IPS DF 6.9 (cell line): ENCODE results near the gene KRTAP4-3.
"Not testable (repeated sequence)": the region's sequence is repeated elsewhere in the genome, so short reads cannot be mapped to it uniquely, and the experiment has no call there.

Experiments used
- DNase-seq: peaks from one replicate; pipeline ENCODE4 v3.0.0-alpha.2; 2013; ENCODE audit warnings: low read depth, low spot score
- H3K27ac ChIP-seq: one replicate; pipeline ENCODE4 v1.5.1; 2013; ENCODE audit warnings: low read length, control low read depth
- H3K27me3 ChIP-seq: 2 replicates; pipeline ENCODE4 v1.6.1; 2013; ENCODE audit warnings: mild to moderate bottlenecking, low read length; ENCODE audit not compliant: control insufficient read depth, insufficient read depth
- H3K36me3 ChIP-seq: 2 replicates; pipeline ENCODE4 v1.6.1; 2013; ENCODE audit warnings: low read length; ENCODE audit not compliant: control insufficient read depth, insufficient read depth
- H3K4me1 ChIP-seq: 2 replicates; pipeline ENCODE4 v1.6.1; 2013; ENCODE audit warnings: low read length; ENCODE audit not compliant: control insufficient read depth, insufficient read depth
- H3K4me3 ChIP-seq: 2 replicates; pipeline ENCODE4 v1.5.1; 2013; ENCODE audit warnings: mild to moderate bottlenecking, low read length
- H3K9me3 ChIP-seq: 2 replicates; pipeline ENCODE4 v1.6.1; 2013; ENCODE audit warnings: low read length, inconsistent platforms; ENCODE audit not compliant: control insufficient read depth, insufficient read depth
- WGBS: extraction: QIAGEN DNeasy Blood & Tissue Kit; methylation state at CpG from one replicate; pipeline ENCODE4 v1.1.7; 2013; ENCODE audit warnings: mixed read lengths, missing lambda C conversion rate; ENCODE audit not compliant: insufficient read length, insufficient coverage; 5-methylcytosine and 5-hydroxymethylcytosine counted together

The KRTAP4-3 gene

DNA sequence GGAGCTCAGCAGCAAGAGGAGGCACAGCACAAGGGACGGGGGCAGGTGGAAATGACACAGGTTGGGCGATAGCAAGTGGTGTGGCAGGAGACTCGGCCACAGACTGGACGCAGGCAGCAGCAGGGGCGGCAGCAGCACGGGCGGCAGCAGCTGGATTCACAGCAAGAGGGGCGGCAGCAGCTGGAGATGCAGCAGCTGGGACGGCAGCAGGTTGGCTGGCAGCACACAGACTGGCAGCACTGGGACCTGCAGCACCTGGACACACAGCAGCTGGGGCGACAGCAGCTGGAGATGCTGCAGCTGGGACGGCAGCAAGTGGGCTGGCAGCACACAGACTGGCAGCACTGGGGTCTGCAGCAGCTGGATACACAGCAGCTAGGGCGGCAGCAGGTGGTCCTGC, 28.2 kb downstream of the KRTAP4-3 start:
- H3K36me3 ChIP-seq, H3K27ac ChIP-seq, H3K27me3 ChIP-seq, H3K4me1 ChIP-seq, DNase-seq, H3K9me3 ChIP-seq, H3K4me3 ChIP-seq: not testable (repeated sequence)
- no CpG with 5 or more reads among the region's 12 CpGs for WGBS

DNA sequence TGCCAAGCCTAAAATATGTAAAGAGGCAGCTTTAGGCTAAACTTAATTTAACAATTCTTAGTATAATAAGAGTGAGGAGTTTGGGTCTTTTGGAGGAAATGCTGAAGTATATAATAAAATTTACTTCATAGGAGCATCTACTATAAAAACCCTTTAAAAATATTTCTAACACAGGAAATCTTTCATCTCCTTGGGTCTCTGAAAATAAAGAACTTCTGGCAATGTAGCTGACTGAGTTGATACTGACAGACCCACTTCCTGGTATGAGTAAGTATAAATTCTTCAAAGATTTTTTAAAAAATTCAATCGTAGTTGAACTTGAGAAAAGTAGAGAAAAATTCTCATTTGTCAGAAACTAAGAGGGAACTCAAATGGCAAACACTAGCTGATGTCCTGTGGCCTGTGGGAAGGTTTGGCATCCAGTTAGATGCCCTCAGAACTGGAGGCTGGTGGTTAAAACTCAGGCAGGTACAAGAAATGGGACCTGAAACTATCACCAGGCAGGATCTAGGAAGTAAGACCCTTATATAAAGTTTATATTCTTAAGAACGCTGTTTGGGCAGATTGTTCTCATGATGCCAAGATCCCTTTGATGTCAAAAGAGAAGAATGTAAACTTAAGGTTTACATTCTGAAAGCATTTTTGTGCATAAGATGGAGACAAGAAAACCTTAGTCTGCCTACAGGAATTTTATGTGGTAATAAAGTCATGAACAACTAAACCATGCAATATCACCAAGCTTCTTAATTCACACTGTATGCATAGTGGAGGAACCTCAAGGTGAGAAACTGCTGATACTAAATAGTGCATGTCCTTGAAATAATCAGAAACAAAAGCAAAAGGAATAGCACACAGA, 33.9 kb downstream of the KRTAP4-3 start:
- Histone ChIP-seq H3K36me3 (no peaks in the 10 kb centered on the region), H3K4me1 (no peaks in the 10 kb centered on the region), H3K27me3 (no peaks in the 10 kb centered on the region), H3K27ac (no peak overlapping the region), H3K9me3 (no peaks in the 10 kb centered on the region), H3K4me3 (no peak overlapping the region)
- DNase-seq: no peak
- no CpG with 5 or more reads among the region's 2 CpGs for WGBS

DNA sequence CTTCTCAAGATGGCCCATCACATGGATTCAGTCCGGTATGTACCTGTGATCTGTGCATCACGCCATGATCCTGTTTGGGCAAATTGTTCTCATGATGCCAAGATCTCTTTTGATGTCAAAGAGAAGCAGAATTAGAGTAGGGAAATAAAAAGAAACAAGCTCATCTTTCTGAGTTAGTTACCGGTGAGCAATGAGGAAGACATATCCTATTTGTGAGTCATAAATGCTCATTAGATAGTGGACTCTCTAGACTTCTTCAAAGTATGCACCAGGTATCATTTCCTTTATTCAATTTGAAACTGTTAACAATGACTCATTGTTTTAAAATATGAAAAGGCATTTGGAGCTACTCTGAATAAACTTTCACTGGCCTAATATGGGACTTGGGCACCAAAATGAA, 36.0 kb downstream of the KRTAP4-3 start:
- DNase-seq: no peak
- H3K27me3 ChIP-seq: no peaks in the 10 kb centered on the region
- H3K9me3 ChIP-seq: no peaks in the 10 kb centered on the region
- no peak overlapping the region for H3K4me3 ChIP-seq
- no peaks in the 10 kb centered on the region for H3K4me1 ChIP-seq
- no peaks in the 10 kb centered on the region for H3K36me3 ChIP-seq
- H3K27ac ChIP-seq: no peak overlapping the region
- WGBS: no CpG with 5 or more reads among the region's 3 CpGs

DNA sequence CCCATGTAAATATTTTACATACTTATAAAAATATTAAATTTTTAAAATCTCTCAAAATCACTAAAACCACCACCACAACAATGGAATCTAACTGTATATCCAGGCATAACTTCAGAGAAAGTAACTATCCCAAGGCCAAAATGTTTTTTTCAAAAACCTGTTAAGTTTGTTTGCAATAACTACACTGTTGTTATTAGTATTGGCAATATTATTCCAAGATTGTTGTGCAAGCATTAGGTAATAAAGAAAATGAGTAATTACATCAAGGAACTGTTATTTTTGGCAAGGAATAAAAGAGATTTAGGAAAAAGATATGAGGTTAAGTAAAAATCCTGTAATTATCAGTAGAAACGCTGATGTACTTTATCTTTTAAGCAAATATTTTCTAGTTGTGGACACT, 40.6 kb downstream of the KRTAP4-3 start:
- no peaks in the 10 kb centered on the region for H3K9me3 ChIP-seq
- H3K36me3 ChIP-seq: no peaks in the 10 kb centered on the region
- DNase-seq: no peak
- H3K4me1 ChIP-seq: no peaks in the 10 kb centered on the region
- H3K27ac ChIP-seq: no peak overlapping the region
- no peak overlapping the region for H3K4me3 ChIP-seq
- no peaks in the 10 kb centered on the region for H3K27me3 ChIP-seq
- WGBS: no CpG with 5 or more reads among the region's 1 CpG

DNA sequence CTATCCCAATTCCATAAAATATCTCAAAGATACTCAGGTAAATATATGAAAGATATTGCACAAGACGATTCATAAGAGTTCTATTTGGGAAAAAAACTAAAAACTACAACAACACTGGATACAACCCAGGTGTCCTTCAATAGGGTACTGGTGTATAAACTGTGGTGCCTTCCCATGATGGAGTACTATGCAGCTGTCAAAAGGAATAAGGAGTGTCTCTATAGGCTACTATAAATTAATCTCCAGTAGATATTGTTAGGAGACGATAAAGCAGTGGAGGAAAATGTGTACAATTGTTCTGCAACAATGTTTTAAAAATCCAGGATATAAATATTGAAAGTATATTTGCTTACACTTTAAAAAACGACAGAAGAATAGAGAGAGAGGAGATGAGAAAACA, 41.6 kb downstream of the KRTAP4-3 start:
- no peaks in the 10 kb centered on the region for H3K4me1 ChIP-seq
- no peaks in the 10 kb centered on the region for H3K9me3 ChIP-seq
- no peak for DNase-seq
- H3K27me3 ChIP-seq: no peaks in the 10 kb centered on the region
- no CpG with 5 or more reads among the region's 3 CpGs for WGBS
- no peak overlapping the region for H3K4me3 ChIP-seq
- no peaks in the 10 kb centered on the region for H3K36me3 ChIP-seq
- no peak overlapping the region for H3K27ac ChIP-seq

DNA sequence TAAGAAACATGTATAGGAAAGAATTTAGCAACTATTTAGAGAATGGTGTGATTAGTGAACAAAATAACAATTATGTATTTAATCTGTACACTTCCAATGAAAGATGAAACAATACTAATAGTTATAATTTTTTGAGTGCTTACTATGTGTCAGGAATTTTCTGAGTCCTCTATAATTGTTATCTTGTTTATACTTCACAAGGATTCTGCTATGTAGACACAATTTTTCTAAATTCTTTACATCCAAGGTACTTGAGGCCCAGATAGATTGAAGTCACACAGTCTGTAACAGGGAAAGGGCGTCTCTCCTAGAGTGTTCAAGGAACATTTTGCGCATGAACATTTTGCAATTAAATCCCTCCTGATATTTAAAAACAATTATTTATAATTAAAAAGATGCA, 43.0 kb downstream of the KRTAP4-3 start:
- Histone ChIP-seq H3K27ac (no peak overlapping the region), H3K4me1 (no peaks in the 10 kb centered on the region), H3K36me3 (no peaks in the 10 kb centered on the region), H3K4me3 (no peak overlapping the region), H3K9me3 (no peaks in the 10 kb centered on the region), H3K27me3 (no peaks in the 10 kb centered on the region)
- DNase-seq: no peak
- WGBS: no CpG with 5 or more reads among the region's 2 CpGs

DNA sequence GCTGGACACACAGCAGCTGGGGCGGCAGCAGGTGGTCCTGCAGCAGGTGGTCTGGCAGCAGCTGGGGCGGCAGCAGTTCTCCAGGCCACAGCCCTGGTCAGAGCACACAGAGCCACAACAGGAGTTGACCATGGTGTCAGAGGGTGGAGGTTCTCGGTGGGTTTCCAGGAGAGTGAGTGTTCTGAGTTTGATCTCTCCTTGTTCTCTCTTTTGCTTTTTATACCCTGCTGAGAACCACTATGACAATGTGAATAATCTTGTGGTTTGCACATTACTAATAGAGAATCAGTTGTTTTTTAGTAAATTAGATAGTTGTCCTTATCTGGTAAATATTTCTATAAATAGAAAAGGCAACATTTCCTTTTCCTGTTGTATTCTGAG, 44.0 kb downstream of the KRTAP4-3 start, which contains the start of gene KRTAP4-12:
Gene KRTAP4-12, minus strand, starts transcription at position 192 of the 381 bp plus-strand sequence. Its CDS starts 60 bp downstream, at position 132.
- H3K9me3 ChIP-seq, DNase-seq, H3K27me3 ChIP-seq, H3K4me3 ChIP-seq, H3K27ac ChIP-seq, H3K4me1 ChIP-seq, H3K36me3 ChIP-seq: not testable (repeated sequence)
- WGBS: no CpG with 5 or more reads among the region's 3 CpGs

DNA sequence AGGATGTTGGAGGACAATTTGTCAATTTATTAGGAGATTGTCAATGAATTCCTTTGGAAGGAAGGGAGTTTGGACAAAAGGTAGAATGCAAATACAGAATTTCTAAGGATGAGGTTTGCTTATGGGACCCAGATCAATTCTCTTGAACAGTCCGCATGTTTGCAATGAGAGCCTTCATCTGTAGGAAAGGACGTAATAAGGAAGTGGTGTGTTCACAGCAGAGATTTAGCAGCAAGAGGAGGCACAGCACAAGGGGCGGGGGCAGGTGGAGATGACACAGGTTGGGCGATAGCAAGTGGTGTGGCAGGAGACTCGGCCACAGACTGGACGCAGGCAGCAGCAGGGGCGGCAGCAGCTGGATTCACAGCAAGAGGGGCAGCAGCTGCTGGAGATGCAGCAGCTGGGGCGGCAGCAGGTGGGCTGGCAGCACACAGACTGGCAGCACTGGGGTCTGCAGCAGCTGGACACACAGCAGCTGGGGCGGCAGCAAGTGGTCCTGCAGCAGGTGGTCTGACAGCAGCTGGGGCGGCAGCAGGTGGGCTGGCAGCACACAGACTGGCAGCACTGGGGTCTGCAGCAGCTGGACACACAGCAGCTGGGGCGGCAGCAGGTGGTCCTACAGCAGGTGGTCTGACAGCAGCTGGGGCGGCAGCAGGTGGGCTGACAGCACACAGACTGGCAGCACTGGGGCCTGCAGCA, 44.6 kb downstream of the KRTAP4-3 start:
- not testable (repeated sequence) for H3K27me3 ChIP-seq, DNase-seq, H3K27ac ChIP-seq, H3K4me3 ChIP-seq, H3K4me1 ChIP-seq, H3K36me3 ChIP-seq, H3K9me3 ChIP-seq
- WGBS: no CpG with 5 or more reads among the region's 12 CpGs

DNA sequence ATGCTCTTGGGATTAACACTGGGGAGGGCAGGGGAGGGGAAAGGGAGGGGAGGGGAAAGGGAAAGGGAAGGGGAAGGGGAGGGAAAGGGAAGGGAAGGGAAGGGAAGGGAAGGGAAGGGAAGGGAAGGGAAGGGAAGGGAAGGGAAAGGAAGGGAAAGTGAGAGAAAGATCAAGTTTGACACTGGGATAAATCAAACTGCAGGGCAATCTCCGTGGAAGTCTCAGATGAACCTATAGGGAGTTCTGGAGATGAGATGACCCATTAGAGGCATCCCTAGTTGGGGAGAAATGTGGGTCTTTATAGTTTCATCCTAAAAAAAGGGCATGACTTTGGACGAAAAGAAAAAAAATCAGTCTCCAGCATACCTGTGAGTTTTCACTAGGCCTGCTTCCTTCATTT, 46.3 kb downstream of the KRTAP4-3 start:
- Histone ChIP-seq H3K36me3 (no peaks in the 10 kb centered on the region), H3K4me3 (no peak overlapping the region), H3K4me1 (no peaks in the 10 kb centered on the region), H3K27me3 (no peaks in the 10 kb centered on the region), H3K27ac (no peak overlapping the region), H3K9me3 (no peaks in the 10 kb centered on the region)
- WGBS: no CpG with 5 or more reads among the region's 2 CpGs
- DNase-seq: no peak

DNA sequence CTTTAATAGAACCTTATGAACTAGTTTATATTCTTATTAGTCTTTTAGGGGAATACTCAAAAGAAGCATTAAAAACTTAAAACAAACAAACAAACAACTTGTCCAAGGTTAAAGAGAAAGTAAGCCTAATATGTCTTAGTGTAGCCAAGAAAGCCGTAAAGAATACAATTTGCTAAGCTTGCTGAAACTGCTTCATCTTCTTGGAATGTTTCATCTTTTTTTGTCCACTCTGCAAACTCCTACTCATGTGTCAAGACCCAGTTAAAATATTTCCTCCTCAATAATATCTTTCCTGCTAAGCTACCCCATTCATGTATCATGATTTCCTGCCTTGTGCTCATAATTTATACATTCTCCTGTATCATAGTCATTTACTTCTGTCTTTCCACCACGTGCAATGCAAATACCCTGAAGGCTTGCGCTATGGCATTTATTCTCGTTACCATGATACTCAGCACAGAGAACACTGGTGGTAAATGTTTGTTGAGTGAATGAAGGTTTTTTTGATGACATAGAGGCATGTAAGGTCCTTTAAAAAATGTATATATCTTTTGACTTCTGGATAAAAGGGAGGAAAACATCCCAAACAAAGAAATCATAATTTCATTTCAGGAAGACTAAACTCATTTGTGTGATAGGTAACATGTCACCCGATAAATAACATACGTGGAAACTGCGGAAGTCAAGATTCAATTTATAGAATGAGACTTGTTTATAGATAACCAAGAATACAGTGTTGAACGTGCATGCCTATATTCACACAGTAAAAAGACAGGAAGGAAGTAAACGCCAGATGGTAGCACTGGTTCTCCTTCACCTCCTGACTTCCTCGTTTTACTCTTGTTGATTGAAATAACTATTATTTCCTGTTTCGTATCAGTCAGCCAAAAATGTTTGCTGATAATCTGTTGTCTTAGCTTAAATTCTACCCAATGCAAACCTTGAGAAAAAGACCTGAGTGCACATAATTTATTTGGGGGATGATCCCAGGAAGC, 48.0 kb downstream of the KRTAP4-3 start:
- not testable (repeated sequence) for DNase-seq, H3K36me3 ChIP-seq, H3K27ac ChIP-seq, H3K4me3 ChIP-seq, H3K4me1 ChIP-seq, H3K9me3 ChIP-seq, H3K27me3 ChIP-seq
- no CpG with 5 or more reads among the region's 11 CpGs for WGBS
